ENCODE results near the gene ASTN2.
A peak's percentile ranks its signal among the peaks of the same experiment; 100 is the strongest.

ASTN2 gene

DNA sequence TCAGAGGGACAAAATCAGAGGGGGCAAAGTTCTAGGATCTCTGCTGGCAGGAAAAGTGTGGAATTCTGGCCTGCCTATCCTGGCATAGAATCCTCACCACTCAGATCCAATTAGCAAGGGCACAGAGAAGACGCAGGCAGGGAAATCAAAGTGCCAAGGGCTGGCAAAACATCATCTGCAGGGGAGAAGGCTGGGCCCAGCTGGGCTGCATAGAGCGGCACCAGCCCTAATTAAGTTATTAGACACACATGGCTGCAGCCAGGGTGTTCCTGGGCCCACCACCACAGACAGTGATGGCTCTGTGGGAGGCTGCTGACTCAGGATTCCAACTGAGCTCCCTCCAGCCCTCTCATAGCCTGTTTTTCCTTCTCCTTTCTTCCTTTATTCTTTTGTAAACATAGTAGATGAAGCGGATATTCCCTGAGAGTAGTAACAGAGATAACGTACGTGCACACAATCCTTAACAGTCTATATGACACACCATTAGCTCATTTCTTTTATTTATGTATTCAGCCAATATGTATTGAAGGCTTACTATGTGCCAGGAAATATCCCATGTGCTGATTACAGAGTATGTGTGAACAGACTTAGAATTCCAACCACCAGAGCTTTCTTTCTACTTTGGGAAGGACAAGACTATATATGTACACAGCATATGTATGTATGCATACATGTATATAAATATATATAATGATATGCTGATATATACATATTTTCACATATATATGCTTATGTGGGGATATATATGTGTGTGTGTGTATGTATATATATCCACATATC is 236.1 kb downstream of the ASTN2 start:
- peak; percentile 35 for DNase-seq (ENCODE audit: low spot score)

DNA sequence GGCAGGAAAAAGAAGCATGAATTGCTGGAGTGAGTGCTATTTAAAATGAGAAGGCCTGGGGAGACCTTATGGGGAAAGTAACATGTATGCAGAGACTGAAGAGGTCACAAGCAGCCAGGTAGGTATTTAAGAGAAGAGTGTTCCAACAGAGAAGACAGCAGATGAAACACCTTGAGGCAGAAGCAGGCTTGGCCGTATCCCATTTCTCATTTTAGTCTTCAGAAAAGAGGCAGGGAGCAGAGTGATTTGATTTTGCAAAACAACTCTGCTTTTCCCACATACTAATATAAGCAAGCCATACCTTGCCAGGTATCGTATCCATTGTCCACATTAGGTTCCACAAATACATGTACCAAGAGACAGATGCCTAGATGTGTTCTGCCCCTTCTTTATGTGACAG is 244.3 kb downstream of the ASTN2 start:
- no peak for DNase-seq (ENCODE audit: low spot score)

DNA sequence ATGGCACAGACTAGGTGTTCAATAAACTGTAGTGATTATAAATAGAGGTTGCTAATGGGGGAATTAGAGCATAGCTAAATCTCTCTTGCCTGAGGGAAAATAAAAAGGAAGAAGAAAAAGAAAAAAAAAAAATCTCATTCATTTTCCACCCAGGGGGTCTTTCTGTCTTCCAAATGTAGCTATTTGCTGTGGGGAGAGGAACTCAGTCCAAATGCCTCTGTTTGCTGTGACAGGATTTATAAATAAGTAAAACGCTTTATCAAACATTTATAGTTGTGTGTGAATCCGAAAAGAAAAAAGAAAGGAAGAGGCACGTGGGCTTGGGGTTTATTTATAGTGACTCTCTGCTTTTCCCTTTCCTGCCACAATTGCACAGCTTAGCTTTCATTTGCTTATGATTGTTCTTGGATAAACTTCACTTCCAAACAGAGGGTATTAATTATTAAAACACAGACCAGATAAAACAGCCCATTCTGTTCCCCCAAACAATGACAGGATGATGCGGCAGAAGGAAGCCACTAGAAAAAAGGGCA is 245.7 kb downstream of the ASTN2 start:
- no peak for DNase-seq (ENCODE audit: low spot score)

DNA sequence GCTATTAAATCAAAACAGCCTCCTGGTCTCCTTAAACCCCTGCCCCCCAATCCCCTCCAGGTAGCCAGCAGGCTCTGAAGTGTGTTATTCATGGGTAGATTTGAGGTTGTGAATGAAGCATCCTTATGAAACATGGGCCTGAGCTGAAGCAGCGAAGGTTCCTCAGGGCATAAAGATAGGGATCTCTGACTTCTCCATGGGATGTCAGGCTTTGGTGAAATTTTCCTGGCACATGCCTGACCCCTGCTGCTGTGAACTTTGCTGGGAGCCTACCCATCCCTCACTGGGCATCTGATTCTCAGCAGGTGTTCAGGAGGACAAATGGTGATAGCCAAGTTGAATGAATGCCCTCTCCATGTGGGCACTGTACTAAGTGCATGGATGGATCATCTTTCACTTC is 250.3 kb downstream of the ASTN2 start:
- no peak for DNase-seq (ENCODE audit: low spot score)

DNA sequence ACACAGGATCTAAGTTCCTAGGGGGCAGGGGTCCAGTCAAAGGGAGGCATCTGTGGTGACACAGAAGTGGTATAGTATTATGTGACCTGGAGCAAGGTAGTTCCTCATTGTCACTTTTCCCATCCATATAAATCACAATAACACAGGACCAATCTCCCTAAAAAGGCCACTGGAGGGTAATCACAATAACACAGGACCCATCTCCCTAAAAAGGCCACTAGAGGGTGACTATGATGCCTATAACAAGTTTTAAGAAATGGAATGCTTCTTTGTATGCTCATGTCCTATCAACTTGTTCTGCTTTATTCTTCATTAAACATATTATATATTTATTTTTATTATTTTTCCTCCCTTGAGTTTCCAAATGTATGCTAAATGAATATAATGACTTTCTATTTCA is 254.6 kb downstream of the ASTN2 start:
- peak; percentile 2 for DNase-seq (ENCODE audit: low spot score)

DNA sequence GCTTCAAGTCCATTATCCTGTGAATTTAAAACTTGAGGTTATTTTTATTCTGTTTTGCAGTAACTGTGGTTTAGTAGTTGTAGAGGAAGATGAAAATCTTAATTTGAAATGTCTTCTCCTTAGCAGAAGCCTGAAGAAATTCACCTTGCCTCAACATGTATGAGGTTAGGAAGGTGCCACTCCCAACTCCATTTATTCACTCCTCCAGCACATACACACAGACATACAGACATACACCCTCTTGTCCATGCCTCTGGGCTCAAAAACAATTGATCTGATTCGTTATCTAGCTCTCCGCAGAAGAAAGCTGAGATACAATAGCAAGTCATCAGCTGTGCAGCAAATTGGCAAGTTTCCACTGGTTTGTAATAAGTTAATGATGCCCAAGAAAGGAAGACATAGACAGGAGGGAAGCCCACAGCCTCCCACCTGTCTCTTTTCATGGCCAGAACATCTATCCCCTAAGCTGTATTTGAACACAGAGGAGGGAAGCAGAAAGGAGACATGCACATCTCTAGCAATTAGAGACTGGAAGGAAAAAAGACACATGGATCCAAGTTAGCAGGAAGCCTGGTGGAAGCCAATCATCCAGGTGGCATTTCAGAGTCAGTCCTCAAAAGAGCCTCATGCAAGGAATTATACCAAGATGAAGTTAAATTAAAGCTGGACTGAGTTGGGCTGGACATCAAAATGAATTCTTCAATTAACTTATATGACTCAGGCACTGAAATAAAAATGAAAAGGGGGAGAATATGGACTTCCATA is 257.9 kb downstream of the ASTN2 start:
- no peak for DNase-seq (ENCODE audit: low spot score)

DNA sequence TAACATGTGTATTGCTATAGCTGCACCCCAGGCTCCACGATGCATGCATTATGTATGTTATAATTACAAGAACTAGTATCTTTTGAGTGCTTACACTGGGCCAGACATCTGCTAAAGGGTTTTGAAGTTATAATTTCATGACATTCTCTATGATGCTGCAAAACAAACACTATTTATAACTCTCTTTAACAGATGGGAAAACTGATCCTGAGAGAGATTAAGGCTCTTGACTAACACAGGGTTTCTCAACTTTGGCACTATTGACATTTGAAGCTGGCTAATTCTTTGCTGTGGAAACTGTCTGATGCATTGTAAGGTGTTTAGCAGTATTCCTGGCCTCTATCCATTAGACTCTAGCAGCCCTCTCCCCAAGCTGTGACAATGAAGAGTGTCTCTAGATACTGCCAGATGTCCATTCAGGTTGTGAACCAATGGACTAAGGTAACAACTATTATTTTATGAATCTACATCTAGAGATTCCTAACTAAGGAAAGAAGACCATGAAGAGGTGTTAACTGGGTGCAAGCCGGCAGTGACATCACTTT is 258.6 kb downstream of the ASTN2 start:
- DNase-seq (ENCODE audit: low spot score), result no peak

DNA sequence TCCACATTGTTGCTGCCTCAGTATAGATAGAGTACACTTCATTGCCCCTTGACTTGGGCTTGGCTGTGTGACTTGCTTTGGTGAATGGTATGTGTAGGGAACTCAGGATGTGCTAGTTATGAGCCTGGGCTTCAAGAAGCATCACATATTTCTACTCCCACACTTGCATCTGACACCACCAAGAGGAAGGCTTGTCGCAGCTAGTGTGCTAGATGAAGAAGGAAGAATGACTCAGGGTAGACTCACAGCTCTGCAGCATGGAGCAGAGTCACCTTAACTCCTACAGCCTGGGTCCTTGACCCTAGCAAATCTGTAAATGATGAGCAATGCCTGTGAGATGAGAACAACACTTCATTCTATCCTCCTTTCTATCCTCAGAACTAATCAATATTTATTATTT is 261.8 kb downstream of the ASTN2 start:
- DNase-seq (ENCODE audit: low spot score), result no peak

DNA sequence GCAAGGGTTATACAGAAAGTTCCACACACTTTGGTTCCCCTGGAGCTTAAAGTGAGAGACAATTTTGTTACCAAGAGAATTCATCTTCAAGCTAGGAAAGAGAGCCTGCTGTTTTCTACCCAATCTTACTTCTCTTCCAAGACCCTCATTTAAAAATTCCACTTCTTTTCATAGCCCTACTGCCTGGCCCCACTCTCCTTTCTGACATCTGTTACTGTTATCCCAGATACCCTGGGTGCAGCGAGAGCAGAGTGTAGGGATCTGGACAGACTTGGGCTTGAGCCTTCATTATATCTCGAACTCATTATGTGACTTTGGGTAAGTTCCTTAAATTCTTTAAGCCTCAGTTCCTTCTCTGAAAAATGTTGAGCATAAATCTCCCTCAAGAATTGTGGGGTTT is 263.1 kb downstream of the ASTN2 start:
- DNase-seq (ENCODE audit: low spot score), result no peak

DNA sequence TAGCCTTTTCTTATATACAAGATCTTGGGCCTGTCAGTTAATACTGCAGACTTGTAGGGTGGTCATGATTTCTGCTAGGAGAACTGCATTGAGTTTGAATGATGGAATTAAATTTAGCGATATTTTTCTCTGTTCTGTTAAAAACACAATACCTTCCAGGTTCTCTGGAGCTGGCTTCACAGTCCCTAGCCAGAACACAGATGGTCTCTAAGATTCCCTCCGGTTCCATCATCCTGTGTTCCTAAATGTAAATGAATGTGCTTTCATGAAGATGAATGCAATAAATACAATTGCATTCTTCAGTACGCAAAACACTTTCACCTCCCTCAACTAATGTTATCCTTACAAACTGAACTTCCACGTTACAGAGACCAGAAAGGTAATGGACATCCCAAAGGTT is 264.9 kb downstream of the ASTN2 start:
- DNase-seq (ENCODE audit: low spot score), result no peak

DNA sequence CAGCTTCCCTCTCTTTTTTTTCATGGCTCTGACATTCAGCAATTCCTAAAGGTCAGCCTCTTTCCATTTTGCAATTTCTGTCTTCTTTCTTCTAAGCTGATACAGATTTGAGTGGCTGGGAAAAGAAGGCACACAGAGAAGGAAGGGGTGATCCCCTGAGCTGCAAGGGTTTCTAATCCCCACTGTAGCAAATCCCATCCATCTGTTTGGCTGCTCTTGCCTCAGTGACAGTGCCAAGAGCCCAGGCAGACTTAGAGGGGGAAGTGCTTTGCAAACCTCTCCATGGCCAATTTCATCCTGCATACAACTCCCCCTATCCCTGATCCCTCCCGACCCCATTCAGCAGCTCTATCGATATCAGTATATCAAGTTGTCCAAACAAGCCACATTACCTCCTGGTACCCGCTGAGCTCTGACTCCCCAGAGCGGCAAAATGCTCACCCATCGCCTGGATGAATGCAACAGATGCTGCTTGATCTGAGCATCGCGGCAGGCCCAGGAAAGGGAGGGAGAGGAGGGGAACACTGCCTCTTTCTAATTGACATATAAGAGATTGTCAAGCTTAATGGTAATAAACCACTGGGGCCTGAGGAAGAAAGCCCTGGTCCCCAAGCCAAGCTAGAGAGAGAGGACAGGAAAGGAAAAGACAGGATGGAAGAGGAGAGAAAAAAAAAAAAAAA is 268.9 kb downstream of the ASTN2 start:
- DNase-seq (ENCODE audit: low spot score), result no peak

DNA sequence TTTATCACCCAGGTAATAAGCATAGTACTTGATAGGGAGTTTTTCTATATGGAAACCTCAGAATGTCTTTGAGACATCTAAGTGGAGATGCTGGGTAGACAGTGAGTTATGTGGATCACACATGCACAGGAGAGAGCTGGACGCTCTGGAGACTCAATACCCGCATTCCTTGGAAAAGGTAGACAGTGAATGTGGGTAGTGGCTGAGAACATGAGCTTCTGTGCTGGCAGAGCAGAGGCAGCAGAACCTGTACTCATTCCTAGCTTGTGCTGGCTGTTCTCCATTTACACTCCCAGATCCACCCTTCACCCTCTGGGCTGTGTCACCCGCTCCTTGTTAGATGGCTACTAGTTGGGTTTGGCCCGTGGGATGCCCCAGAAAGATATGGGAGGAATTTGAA is 269.8 kb downstream of the ASTN2 start:
- no peak for DNase-seq (ENCODE audit: low spot score)

DNA sequence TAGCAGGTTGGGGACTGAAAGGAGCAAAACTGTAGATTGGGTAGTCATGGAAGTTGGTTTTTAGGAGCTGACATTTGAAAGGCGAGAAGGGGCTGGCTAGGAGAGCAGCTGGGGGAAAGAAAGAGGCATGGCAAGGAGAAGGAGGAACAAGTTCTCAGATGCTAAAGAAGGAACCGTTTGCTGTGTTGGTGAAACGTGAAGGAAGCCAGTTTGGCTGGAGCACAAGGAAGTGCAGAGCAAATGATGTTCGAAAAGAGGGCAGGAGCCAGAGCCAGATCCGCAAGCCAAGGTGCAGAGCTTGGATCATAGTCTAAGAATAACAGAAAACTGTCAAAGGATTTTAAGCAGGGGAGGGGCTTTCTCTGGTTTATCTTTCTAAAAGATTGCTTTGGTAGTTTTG is 276.6 kb downstream of the ASTN2 start:
- DNase-seq (ENCODE audit: low spot score), result no peak

DNA sequence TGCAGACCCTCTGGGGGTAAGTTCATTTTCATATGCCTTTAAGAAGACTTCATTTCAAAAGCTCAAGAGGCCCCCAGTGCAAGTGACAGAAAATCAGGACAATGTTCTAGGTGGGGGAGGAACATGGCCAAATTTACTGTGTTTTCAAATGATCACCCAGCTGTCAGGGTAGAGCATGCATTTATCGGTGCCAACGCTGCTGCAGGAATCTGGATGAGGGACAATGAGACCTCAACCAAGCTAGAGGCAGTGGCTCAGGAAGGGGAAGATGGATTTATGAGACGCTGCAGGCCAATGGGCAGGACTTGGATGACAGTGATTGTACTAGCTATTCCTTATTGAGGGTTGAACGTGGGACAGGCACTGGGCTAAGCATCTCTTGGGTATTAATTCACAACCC is 278.4 kb downstream of the ASTN2 start:
- no peak for DNase-seq (ENCODE audit: low spot score)

DNA sequence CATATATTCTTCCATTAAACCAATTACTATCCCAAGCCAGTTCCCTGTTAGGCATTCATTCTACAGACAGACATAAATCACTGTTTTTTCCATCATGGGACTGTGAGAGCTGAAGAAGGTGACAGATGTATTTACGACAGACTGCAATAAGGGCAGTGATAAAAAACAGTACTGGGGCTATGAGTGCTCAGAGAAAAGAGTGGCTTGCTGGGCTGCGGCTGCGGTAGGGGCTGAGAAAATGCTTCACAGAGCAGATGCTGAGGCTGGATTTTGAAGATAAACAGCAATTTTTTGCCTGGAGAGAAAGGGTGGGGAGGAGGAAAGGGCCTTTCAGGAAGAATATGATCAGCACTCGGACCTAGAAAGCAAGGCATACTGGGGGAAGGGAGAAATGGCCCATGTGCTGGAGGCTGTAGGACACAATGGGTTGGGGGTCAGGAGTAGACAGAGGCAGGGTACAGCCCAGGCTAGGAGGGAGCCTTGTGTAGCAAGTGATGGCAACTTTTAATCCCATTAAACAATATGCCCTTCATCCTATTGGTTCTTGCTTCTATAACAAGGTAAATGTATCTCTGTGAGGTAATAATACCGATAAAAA is 279.3 kb downstream of the ASTN2 start:
- no peak for DNase-seq (ENCODE audit: low spot score)

DNA sequence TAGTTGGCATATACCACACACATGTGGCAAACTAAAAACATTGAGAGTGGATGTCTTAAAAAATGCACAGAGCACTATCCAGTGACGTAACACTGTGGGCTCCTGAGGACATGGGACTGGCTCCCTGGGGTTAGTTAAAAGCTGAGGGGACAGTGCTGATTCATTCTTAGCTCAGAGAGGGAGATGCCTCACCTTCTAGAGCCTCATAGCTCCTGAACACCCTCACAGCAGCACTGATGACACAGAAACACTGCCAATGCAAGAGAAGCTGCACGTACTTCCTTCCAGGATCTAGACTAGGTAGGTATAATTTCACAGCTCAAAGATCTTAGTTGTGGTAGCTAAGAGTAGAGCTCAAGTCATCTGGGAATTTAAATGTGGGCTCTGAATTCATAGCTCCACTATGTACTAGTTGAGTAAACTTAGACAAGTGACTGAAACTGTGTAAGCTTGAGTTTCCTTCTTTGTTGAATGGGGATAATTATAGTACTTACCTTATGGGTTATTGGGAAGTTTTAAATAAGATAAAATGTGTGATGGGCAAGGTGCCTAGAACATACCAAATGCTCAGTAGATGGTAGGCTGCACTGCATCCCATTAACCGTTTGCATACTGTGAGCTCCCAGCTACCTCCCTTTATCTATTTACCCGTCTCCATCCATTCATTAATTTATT is 279.9 kb downstream of the ASTN2 start:
- DNase-seq (ENCODE audit: low spot score), result no peak

DNA sequence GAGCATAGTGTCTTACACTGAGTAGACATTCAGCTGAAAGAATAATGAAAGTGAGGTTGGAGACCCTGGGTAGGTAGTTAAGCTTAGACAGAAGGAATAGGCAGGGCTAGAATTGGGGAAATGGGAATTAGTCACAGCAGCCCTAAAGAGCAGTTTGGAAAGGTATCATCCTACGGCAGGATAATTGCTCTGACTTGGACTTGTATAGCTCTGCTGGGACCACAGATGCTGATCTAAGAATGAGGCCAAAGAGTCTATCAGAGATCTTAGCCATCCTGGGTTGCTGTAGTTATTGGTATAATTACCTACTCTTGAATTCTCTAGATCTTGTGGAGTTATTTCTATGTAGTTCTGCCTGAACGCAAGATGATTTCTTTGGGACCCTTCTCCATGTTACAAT is 288.0 kb downstream of the ASTN2 start:
- no peak for DNase-seq (ENCODE audit: low spot score)

DNA sequence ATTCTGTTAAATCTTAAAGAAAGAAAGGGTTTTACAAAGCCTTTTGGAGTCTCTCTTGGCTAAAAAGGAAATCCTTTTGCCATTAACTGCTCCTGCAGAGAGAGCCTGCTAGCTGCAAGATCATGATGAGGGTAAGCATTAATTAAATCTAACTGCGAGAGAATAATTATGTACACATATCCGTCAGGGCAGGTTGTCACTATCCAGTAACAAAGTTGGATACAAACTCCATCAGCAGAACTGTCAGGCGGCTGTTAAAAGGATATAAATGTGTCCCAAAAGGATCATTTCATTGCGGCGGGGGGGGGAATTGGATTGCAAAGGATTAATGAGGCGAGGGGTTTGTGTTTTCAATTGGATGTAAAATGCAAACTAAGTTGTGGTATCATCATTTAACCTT is 289.3 kb downstream of the ASTN2 start:
- DNase-seq (ENCODE audit: low spot score), result no peak

DNA sequence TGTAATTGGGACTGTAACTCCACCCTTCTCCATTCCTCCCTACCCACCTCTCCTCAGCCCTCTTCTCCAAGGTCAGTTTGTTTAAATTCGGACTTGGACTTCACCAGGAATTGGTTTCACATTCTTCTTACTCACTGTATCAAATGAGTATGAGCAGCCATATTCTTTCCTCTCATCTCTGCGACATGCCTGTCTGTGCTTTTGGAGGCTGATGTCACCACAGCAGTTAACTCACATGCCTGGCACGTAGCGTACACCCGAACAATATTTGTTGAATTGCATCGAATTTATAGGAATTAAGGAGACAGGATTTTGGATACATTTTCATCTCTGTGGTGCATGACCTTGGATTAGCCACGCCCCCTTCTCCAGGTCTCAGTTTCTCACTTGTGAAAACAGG is 291.1 kb downstream of the ASTN2 start:
- DNase-seq (ENCODE audit: low spot score), result no peak

DNA sequence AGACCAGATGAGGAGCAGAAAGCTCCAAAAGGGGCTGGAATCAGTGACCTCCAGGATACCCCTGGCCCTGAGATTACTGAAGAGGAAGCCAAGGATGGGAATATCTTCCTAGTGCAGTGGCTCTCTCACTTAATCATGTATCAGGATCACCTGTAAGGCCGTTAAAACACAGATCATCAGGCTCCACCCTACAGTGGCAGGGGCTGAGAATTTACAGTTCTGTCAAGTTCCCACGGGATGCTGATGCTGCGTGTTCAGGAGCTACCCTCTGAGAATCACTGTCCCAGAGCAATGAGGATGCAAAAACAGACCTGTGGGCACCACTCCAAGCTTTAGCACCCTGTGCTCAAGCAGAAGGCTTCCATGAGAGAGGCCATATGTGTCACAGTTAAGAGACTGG is 291.9 kb downstream of the ASTN2 start:
- DNase-seq (ENCODE audit: low spot score), result no peak

DNA sequence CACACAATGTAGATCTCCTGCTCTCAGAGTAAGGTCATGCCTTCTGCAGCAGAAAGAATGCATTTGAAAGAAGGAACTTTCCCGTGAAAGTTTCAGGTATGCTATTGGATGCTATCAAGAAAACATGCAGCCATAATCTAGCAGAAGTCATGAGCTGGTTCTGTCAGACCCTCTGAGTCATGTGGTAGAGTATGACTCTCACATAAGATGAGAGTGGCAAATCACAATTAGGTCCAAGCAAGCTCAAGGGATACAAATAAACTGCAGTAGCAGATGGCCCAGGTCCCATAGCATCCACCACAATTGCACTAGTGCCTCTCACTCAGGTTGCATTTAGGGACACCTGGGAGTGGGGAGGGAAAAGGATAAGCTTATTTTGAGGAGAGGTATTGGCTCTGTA is 292.8 kb downstream of the ASTN2 start:
- DNase-seq (ENCODE audit: low spot score), result no peak

DNA sequence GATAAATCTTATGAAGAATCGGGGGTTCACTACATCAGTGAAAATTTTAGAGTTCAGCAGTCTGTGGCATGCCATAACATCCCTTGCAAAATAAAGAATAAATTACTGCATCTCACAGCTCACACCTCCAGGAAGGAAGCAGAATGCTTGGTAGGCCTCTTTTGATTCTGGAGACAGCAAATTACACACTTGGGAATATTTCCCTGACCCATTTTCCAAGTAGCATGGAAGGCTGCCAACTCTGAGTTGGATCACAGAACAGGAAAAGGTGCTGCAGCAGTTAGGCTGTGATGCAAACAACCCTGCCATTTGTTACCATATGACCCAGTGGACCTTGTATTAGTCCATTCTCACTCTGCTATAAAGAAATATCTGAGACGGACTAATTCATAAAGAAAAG is 293.5 kb downstream of the ASTN2 start:
- DNase-seq (ENCODE audit: low spot score), result peak; percentile 72
